Neural cell (in vitro differentiated cells): Measurements from ENCODE around the gene HDAC4. TPM values are rescaled to one million over a fixed set of nuclear protein-coding genes. Genes with fewer than 3 reads are reported as not detected.

Experiments used
- H2AFZ ChIP-seq: fragments of 200-600, 300-800 bp; sonication (generic), shearing (Covaris generic); 2 replicates; pipeline ENCODE4 v1.6.0; 2014; ENCODE audit warnings: low read depth, mild to moderate bottlenecking, antibody characterized with exemption, low read length, moderate library complexity
- H3F3A ChIP-seq: fragments of 200-600 bp; shearing (Covaris generic); 2 replicates; pipeline ENCODE4 v1.6.1; 2016; ENCODE audit warnings: mild to moderate bottlenecking, moderate library complexity, mixed read lengths, antibody characterized with exemption, low read length; ENCODE audit not compliant: insufficient read depth, poor library complexity, severe bottlenecking
- H3K27ac ChIP-seq: fragments of 200-600, 300-800 bp; sonication (generic), shearing (Covaris generic); 2 replicates; pipeline ENCODE4 v1.5.1; 2014; ENCODE audit warnings: mild to moderate bottlenecking, low read length, moderate library complexity
- H3K27me3 ChIP-seq: fragments of 300-800, 200-600 bp; sonication (generic), shearing (Covaris generic); 2 replicates; pipeline ENCODE4 v1.6.0; 2014; ENCODE audit warnings: mild to moderate bottlenecking, low read depth, low read length, moderate library complexity; ENCODE audit not compliant: insufficient read depth
- H3K36me3 ChIP-seq: fragments of 300-800, 200-600 bp; sonication (generic), shearing (Covaris generic); 2 replicates; pipeline ENCODE4 v1.5.1; 2014; ENCODE audit warnings: mild to moderate bottlenecking, antibody characterized with exemption, low read length, moderate library complexity; ENCODE audit not compliant: insufficient read depth
- H3K4me2 ChIP-seq: fragments of 300-800, 200-600 bp; sonication (generic), shearing (Covaris generic); 2 replicates; pipeline ENCODE4 v1.6.0; 2014; ENCODE audit warnings: mild to moderate bottlenecking, low read length
- H3K4me3 ChIP-seq: fragments of 300-800, 200-600 bp; sonication (generic), shearing (Covaris generic); 2 replicates; pipeline ENCODE4 v1.5.1; 2014; ENCODE audit warnings: mild to moderate bottlenecking, low read length, moderate library complexity
- H3K79me2 ChIP-seq: fragments of 200-600 bp; shearing (Covaris generic); replicated peaks from 2 replicates; pipeline ENCODE4 v1.6.0; 2014; ENCODE audit warnings: mild to moderate bottlenecking, low read length, moderate library complexity; ENCODE audit not compliant: insufficient read depth
- H3K9ac ChIP-seq: fragments of 300-800, 200-600 bp; sonication (generic), shearing (Covaris generic); 2 replicates; pipeline ENCODE4 v1.6.1; 2016; ENCODE audit warnings: mild to moderate bottlenecking, low read length, mixed read lengths
- H3K9me2 ChIP-seq: fragments of 200-600 bp; shearing (Covaris generic); 2 replicates; pipeline ENCODE4 v1.6.1; 2016; ENCODE audit warnings: mild to moderate bottlenecking, low read length, mixed read lengths; ENCODE audit not compliant: insufficient read depth
- H3K9me3 ChIP-seq: fragments of 200-600, 300-800 bp; sonication (generic), shearing (Covaris generic); 2 replicates; pipeline ENCODE4 v1.6.1; 2016; ENCODE audit warnings: mild to moderate bottlenecking, mixed run types, low read length, moderate library complexity, mixed read lengths
- H4K20me1 ChIP-seq: fragments of 200-600 bp; shearing (Covaris generic); 2 replicates; pipeline ENCODE4 v1.6.1; 2016; ENCODE audit warnings: mild to moderate bottlenecking, mixed run types; ENCODE audit not compliant: insufficient read depth
- CTCF ChIP-seq: fragments of 450-650 bp; IDR thresholded peaks from 2 replicates; pipeline ENCODE4 v1.5.1; 2014; ENCODE audit warnings: antibody characterized with exemption, mild to moderate bottlenecking, moderate library complexity; ENCODE audit not compliant: poor library complexity, severe bottlenecking
- EP300 ChIP-seq: fragments of 450-650 bp; conservative IDR thresholded peaks from 2 replicates; pipeline ENCODE4 v1.6.1; 2014; ENCODE audit warnings: antibody characterized with exemption, mild to moderate bottlenecking, moderate library complexity; ENCODE audit not compliant: poor library complexity, severe bottlenecking
- EZH2 ChIP-seq: fragments of 200-600, 300-800 bp; shearing (Covaris generic), sonication (generic); IDR thresholded peaks from 2 replicates; pipeline ENCODE4 v1.6.1; 2014; ENCODE audit warnings: antibody characterized with exemption, low read length, borderline replicate concordance, mild to moderate bottlenecking; ENCODE audit not compliant: insufficient read depth, poor library complexity, severe bottlenecking
- MXI1 ChIP-seq: fragments of 450-650 bp; conservative IDR thresholded peaks from 2 replicates; pipeline ENCODE4 v1.6.1; 2014; ENCODE audit warnings: antibody characterized with exemption, mild to moderate bottlenecking; ENCODE audit not compliant: poor library complexity, severe bottlenecking
- POLR2AphosphoS5 ChIP-seq: IDR thresholded peaks from 2 replicates; pipeline ENCODE4 v1.6.1; 2012
- RAD21 ChIP-seq: fragments of 450-650 bp; conservative IDR thresholded peaks from 2 replicates; pipeline ENCODE4 v1.6.1; 2014; ENCODE audit warnings: antibody characterized with exemption, mild to moderate bottlenecking, moderate library complexity
- REST ChIP-seq: IDR thresholded peaks from 2 replicates; pipeline ENCODE4 v1.6.1; 2012; ENCODE audit warnings: borderline replicate concordance
- SMC3 ChIP-seq: fragments of 450-650 bp; conservative IDR thresholded peaks from 2 replicates; pipeline ENCODE4 v1.6.1; 2014; ENCODE audit warnings: antibody characterized with exemption, mild to moderate bottlenecking, moderate library complexity; ENCODE audit not compliant: poor library complexity
- polyA plus RNA-seq: library from polyadenylated mRNA; depleted of rRNA; stranded (reverse); fragments of >200 nt; gene quantifications from 2 replicates; pipeline ENCODE4 v1.2.3, GENCODE V29; 2014

Gene HDAC4
- polyA plus RNA-seq, 1 donor from 2014 or later: 3.4 TPM

GRCh38 chr2:239132156-239132709 is 268.6 kb downstream of the HDAC4 start:
- no peak overlapping the region for H3K27ac ChIP-seq
- H3K9ac ChIP-seq: no peak overlapping the region

GRCh38 chr2:239131521-239131920 is 269.3 kb downstream of the HDAC4 start:
- no peak overlapping the region for H3K9ac ChIP-seq
- H3K36me3 ChIP-seq: no peaks in the 10 kb centered on the region
- no peak overlapping the region for H3K4me2 ChIP-seq

More at GRCh38 chr2:239132156-239132709, 268.6 kb downstream of the HDAC4 start:
- Histone ChIP-seq H3K27me3 (no peaks in the 10 kb centered on the region), H3F3A (no peaks in the 10 kb centered on the region), H3K4me3 (no peak overlapping the region), H3K9me2 (no peaks in the 10 kb centered on the region), H2AFZ (no peak overlapping the region), H3K9me3 (no peaks in the 10 kb centered on the region), H4K20me1 (no peaks in the 10 kb centered on the region), H3K36me3 (no peaks in the 10 kb centered on the region), H3K79me2 (no peaks in the 10 kb centered on the region), H3K4me2 (no peak overlapping the region)
- no peak for TF ChIP-seq EZH2
- TF ChIP-seq EP300: no peak
- TF ChIP-seq SMC3: no peak
- TF ChIP-seq REST: no peak
- no peak for TF ChIP-seq POLR2AphosphoS5
- no peak for TF ChIP-seq MXI1
- no peak for TF ChIP-seq RAD21
- TF ChIP-seq CTCF: no peak

More at GRCh38 chr2:239131521-239131920, 269.3 kb downstream of the HDAC4 start:
- no peak overlapping the region for H3K4me3 ChIP-seq
- no peaks in the 10 kb centered on the region for H3K79me2 ChIP-seq
- no peak for TF ChIP-seq CTCF
- no peak for TF ChIP-seq EP300
- TF ChIP-seq EZH2: no peak
- TF ChIP-seq SMC3: no peak
- H3K9me2 ChIP-seq: no peaks in the 10 kb centered on the region
- no peaks in the 10 kb centered on the region for H3K27me3 ChIP-seq
- no peaks in the 10 kb centered on the region for H3K9me3 ChIP-seq
- H3F3A ChIP-seq: no peaks in the 10 kb centered on the region
- H2AFZ ChIP-seq: no peak overlapping the region
- no peaks in the 10 kb centered on the region for H4K20me1 ChIP-seq
- no peak overlapping the region for H3K27ac ChIP-seq
